Measurements from ENCODE around the gene MVB12B.
A peak's percentile ranks its signal among the peaks of the same experiment; 100 is the strongest.

MVB12B gene

DNA sequence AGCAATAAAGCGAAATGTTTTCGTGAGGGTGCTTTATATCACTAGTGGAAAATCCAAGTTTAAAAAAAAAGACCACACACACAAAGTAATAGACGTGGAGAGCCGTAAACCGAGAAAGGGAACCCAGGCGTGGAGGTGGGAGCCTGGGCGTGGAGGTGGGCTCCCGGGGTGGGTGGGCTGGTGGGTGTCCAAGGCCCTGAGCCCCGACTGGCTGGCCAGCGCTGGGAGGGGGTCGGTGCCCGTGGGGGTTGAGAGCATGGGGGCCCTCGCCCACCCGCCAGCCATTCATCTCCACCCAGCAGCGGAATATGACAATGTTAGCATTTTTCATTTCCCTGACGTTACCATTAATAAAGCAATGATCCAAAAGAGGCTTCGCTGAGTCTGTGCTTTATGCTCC lies 135.0 kb downstream of the MVB12B start:
- no peaks in the 10 kb centered on the region for H3K9me3 ChIP-seq (ENCODE audit: severe bottlenecking)
- ATAC-seq (ENCODE audit: low read depth) (no peak), DNase-seq (ENCODE audit: low spot score) (peak; percentile 27)
- no peaks in the 10 kb centered on the region for H3K36me3 ChIP-seq (ENCODE audit: low read depth)
- no peak overlapping the region for H3K27ac ChIP-seq (ENCODE audit: poor library complexity, severe bottlenecking)
- H3K27me3 ChIP-seq (ENCODE audit: insufficient read depth, poor library complexity, severe bottlenecking), result no peaks in the 10 kb centered on the region
- no peaks in the 10 kb centered on the region for H3K4me1 ChIP-seq (ENCODE audit: insufficient read depth, poor library complexity, severe bottlenecking)
- TF ChIP-seq, protein P1, sequence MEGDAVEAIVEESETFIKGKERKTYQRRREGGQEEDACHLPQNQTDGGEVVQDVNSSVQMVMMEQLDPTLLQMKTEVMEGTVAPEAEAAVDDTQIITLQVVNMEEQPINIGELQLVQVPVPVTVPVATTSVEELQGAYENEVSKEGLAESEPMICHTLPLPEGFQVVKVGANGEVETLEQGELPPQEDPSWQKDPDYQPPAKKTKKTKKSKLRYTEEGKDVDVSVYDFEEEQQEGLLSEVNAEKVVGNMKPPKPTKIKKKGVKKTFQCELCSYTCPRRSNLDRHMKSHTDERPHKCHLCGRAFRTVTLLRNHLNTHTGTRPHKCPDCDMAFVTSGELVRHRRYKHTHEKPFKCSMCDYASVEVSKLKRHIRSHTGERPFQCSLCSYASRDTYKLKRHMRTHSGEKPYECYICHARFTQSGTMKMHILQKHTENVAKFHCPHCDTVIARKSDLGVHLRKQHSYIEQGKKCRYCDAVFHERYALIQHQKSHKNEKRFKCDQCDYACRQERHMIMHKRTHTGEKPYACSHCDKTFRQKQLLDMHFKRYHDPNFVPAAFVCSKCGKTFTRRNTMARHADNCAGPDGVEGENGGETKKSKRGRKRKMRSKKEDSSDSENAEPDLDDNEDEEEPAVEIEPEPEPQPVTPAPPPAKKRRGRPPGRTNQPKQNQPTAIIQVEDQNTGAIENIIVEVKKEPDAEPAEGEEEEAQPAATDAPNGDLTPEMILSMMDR (IDR thresholded peaks at IDR 0.05; ENCODE audit: poor library complexity, severe bottlenecking), result no peak
- no peak overlapping the region for H3K4me3 ChIP-seq (ENCODE audit: severe bottlenecking)

GRCh38 chr9:126462617-126463016 lies 136.0 kb downstream of the MVB12B start:
- Histone ChIP-seq H3K27me3 (ENCODE audit: insufficient read depth, poor library complexity, severe bottlenecking) (no peaks in the 10 kb centered on the region), H3K36me3 (ENCODE audit: low read depth) (no peaks in the 10 kb centered on the region), H3K9me3 (ENCODE audit: severe bottlenecking) (no peaks in the 10 kb centered on the region), H3K4me1 (ENCODE audit: insufficient read depth, poor library complexity, severe bottlenecking) (no peaks in the 10 kb centered on the region), H3K27ac (ENCODE audit: poor library complexity, severe bottlenecking) (no peak overlapping the region), H3K4me3 (ENCODE audit: severe bottlenecking) (no peak overlapping the region)
- TF ChIP-seq, protein P1 (IDR thresholded peaks at IDR 0.05; ENCODE audit: poor library complexity, severe bottlenecking), result no peak
- ATAC-seq (ENCODE audit: low read depth) (no peak), DNase-seq (ENCODE audit: low spot score) (no peak)

- ATAC-seq (ENCODE audit: low read depth) (no peak), DNase-seq (ENCODE audit: low spot score) (no peak)
- Histone ChIP-seq H3K36me3 (ENCODE audit: low read depth) (no peaks in the 10 kb centered on the region), H3K4me1 (ENCODE audit: insufficient read depth, poor library complexity, severe bottlenecking) (no peaks in the 10 kb centered on the region), H3K27ac (ENCODE audit: poor library complexity, severe bottlenecking) (no peak overlapping the region), H3K27me3 (ENCODE audit: insufficient read depth, poor library complexity, severe bottlenecking) (no peaks in the 10 kb centered on the region), H3K4me3 (ENCODE audit: severe bottlenecking) (no peak overlapping the region), H3K9me3 (ENCODE audit: severe bottlenecking) (no peaks in the 10 kb centered on the region)
- TF ChIP-seq, protein P1 (IDR thresholded peaks at IDR 0.05; ENCODE audit: poor library complexity, severe bottlenecking), result no peak
Observed at GRCh38 chr9:126463426-126463825, 136.8 kb downstream of the MVB12B start.

- no peaks in the 10 kb centered on the region for H3K36me3 ChIP-seq (ENCODE audit: low read depth)
- no peak overlapping the region for H3K27ac ChIP-seq (ENCODE audit: poor library complexity, severe bottlenecking)
- no peak for ATAC-seq (ENCODE audit: low read depth)
- no peaks in the 10 kb centered on the region for H3K4me1 ChIP-seq (ENCODE audit: insufficient read depth, poor library complexity, severe bottlenecking)
- peak; percentile 24 for DNase-seq (ENCODE audit: low spot score)
- TF ChIP-seq, protein P1 (IDR thresholded peaks at IDR 0.05; ENCODE audit: poor library complexity, severe bottlenecking), result no peak
- no peaks in the 10 kb centered on the region for H3K9me3 ChIP-seq (ENCODE audit: severe bottlenecking)
- H3K27me3 ChIP-seq (ENCODE audit: insufficient read depth, poor library complexity, severe bottlenecking), result no peaks in the 10 kb centered on the region
- no peak overlapping the region for H3K4me3 ChIP-seq (ENCODE audit: severe bottlenecking)
Observed at GRCh38 chr9:126464694-126465441, 138.2 kb downstream of the MVB12B start.

DNA sequence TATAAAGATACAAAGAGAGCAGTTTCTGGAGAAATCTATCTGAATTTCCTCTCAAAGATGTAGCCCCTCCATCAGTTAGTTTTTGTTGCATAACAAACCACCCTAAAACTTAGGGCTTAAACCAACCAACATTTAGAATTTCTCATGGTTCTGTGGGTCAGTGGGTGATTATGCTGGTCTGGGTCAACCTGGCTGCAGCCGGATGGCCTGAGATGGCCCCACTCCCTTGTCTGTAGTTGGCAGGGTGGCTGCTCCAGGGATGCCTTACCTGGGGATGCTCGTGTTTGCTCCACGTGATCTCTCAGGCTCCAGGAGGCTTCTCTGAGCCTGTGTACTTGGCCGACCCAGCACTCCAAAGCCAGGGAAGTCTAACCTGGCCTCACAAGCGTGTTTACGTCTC lies 139.3 kb downstream of the MVB12B start:
- Histone ChIP-seq H3K4me3 (ENCODE audit: severe bottlenecking) (no peak overlapping the region), H3K27me3 (ENCODE audit: insufficient read depth, poor library complexity, severe bottlenecking) (no peaks in the 10 kb centered on the region), H3K36me3 (ENCODE audit: low read depth) (no peaks in the 10 kb centered on the region), H3K4me1 (ENCODE audit: insufficient read depth, poor library complexity, severe bottlenecking) (no peaks in the 10 kb centered on the region), H3K9me3 (ENCODE audit: severe bottlenecking) (no peaks in the 10 kb centered on the region), H3K27ac (ENCODE audit: poor library complexity, severe bottlenecking) (no peak overlapping the region)
- TF ChIP-seq, protein P1 (IDR thresholded peaks at IDR 0.05; ENCODE audit: poor library complexity, severe bottlenecking), result no peak
- no peak for ATAC-seq (ENCODE audit: low read depth)
- no peak for DNase-seq (ENCODE audit: low spot score)

Data from RWPE2 (cell line).